ENCODE measurements around the gene SEC14L3. TPM values are rescaled to one million over a fixed set of nuclear protein-coding genes. Genes with fewer than 3 reads are reported as not detected.
"Not testable (repeated sequence)": the region's sequence is repeated elsewhere in the genome, so short reads cannot be mapped to it uniquely, and the experiment has no call there.

Gene SEC14L3
- total RNA-seq, 1 experiment from 2014 or later: not detected

DNA sequence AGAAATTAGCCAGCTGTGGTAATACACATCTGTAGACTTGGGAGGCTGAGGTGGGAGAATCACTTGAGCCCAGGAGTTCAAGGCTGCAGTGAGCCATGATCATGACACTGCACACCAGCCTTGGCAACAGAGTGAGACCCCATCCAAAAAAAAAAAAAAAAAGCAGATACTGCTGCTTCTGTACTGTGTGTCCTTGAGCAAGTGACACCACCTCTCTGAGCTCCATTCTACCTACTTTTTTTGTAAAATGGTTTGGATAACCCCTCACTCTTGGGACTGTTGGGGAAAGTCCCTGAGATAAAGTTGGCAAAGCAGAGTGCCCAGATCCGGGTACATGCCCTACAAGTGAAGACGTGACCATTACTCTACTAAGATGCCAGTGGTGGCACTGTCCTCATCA is 2.7 kb downstream of the SEC14L3 start:
- intact Hi-C loops (cut with micrococcal nuclease; ENCODE audit: unreplicated experiment) (no loop called here), in situ Hi-C loops (cut with HindIII; ENCODE audit: low pct_unique_long_range_greater_than_20kb, low sequenced_read_pairs) (no loop called here)
- no peak for DNase-seq (ENCODE audit: low read depth, low spot score)

DNA sequence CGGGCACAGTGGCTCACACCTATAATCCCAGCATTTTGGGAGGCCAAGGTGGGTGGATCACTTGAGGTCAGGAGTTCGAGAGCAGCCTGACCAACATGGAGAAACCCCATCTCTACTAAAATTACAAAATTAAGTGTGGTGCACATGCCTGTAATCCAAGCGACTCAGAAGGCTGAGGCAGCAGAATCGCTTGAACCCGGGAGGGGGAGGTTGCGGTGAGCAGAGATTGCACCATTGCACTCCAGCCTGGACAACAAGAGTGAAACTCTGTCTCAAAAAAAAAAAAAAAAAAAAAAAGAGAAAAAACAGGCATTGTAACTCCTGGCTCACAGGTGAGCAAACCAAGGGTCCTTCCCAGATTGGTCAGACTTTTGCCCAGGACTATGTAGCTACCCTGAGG is 11.3 kb downstream of the SEC14L3 start:
- CTCF ChIA-PET; BruUV-seq (replicated peaks); H3K27me3 ChIP-seq (ENCODE audit: control insufficient read depth, insufficient read depth, low read length); intact Hi-C loops (cut with micrococcal nuclease; ENCODE audit: unreplicated experiment); H3K4me1 ChIP-seq (ENCODE audit: control insufficient read depth, insufficient read depth, low read length); H3K9me3 ChIP-seq (ENCODE audit: control insufficient read depth, insufficient read depth, low read depth, low read length); in situ Hi-C loops (cut with HindIII; ENCODE audit: low pct_unique_long_range_greater_than_20kb, low sequenced_read_pairs); H3K36me3 ChIP-seq (ENCODE audit: control insufficient read depth, insufficient read depth, low read length); ATAC-seq; H3K27ac ChIP-seq (ENCODE audit: low read length); H3K4me3 ChIP-seq (ENCODE audit: low read depth in 2 of 2, low read length in 2 of 2); POLR2A ChIA-PET; DNase-seq (ENCODE audit: low read depth, low spot score): not testable (repeated sequence)

More for the DNA sequence above, 2.7 kb downstream of the SEC14L3 start:
- Histone ChIP-seq H3K27me3 (ENCODE audit: control insufficient read depth, insufficient read depth, low read length) (no peaks in the 10 kb centered on the region; the same call in 1 of the 2 replicates), H3K4me3 (ENCODE audit: low read depth in 2 of 2, low read length in 2 of 2) (no peak overlapping the region), H3K9me3 (ENCODE audit: control insufficient read depth, insufficient read depth, low read depth, low read length) (no peaks in the 10 kb centered on the region), H3K36me3 (ENCODE audit: control insufficient read depth, insufficient read depth, low read length) (no peaks in the 10 kb centered on the region), H3K27ac (ENCODE audit: low read length) (no peak overlapping the region), H3K4me1 (ENCODE audit: control insufficient read depth, insufficient read depth, low read length) (no peaks in the 10 kb centered on the region)
- TF ChIP-seq, protein P1, sequence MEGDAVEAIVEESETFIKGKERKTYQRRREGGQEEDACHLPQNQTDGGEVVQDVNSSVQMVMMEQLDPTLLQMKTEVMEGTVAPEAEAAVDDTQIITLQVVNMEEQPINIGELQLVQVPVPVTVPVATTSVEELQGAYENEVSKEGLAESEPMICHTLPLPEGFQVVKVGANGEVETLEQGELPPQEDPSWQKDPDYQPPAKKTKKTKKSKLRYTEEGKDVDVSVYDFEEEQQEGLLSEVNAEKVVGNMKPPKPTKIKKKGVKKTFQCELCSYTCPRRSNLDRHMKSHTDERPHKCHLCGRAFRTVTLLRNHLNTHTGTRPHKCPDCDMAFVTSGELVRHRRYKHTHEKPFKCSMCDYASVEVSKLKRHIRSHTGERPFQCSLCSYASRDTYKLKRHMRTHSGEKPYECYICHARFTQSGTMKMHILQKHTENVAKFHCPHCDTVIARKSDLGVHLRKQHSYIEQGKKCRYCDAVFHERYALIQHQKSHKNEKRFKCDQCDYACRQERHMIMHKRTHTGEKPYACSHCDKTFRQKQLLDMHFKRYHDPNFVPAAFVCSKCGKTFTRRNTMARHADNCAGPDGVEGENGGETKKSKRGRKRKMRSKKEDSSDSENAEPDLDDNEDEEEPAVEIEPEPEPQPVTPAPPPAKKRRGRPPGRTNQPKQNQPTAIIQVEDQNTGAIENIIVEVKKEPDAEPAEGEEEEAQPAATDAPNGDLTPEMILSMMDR (IDR thresholded peaks at IDR 0.05): no peak
- TF ChIP-seq SIN3A (IDR thresholded peaks at IDR 0.05; ENCODE audit: borderline replicate concordance, insufficient read depth, low read depth, low read length) (no peak), POLR2AphosphoS5 (IDR thresholded peaks at IDR 0.05; ENCODE audit: low read depth, low read length) (no peak), TCF7L2 (IDR thresholded peaks at IDR 0.05; ENCODE audit: low read depth, low read length) (no peak)
- TF ChIP-seq, protein P2, sequence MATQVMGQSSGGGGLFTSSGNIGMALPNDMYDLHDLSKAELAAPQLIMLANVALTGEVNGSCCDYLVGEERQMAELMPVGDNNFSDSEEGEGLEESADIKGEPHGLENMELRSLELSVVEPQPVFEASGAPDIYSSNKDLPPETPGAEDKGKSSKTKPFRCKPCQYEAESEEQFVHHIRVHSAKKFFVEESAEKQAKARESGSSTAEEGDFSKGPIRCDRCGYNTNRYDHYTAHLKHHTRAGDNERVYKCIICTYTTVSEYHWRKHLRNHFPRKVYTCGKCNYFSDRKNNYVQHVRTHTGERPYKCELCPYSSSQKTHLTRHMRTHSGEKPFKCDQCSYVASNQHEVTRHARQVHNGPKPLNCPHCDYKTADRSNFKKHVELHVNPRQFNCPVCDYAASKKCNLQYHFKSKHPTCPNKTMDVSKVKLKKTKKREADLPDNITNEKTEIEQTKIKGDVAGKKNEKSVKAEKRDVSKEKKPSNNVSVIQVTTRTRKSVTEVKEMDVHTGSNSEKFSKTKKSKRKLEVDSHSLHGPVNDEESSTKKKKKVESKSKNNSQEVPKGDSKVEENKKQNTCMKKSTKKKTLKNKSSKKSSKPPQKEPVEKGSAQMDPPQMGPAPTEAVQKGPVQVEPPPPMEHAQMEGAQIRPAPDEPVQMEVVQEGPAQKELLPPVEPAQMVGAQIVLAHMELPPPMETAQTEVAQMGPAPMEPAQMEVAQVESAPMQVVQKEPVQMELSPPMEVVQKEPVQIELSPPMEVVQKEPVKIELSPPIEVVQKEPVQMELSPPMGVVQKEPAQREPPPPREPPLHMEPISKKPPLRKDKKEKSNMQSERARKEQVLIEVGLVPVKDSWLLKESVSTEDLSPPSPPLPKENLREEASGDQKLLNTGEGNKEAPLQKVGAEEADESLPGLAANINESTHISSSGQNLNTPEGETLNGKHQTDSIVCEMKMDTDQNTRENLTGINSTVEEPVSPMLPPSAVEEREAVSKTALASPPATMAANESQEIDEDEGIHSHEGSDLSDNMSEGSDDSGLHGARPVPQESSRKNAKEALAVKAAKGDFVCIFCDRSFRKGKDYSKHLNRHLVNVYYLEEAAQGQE (IDR thresholded peaks at IDR 0.05; ENCODE audit: insufficient read depth in 1 of 2, low read depth in 2 of 2, low read length in 1 of 2): no peak
- ChIA-PET CTCF (no interaction called here), POLR2A (no interaction called here)
- no peak for ATAC-seq
- no TSS peak for BruUV-seq (replicated peaks)

DNA sequence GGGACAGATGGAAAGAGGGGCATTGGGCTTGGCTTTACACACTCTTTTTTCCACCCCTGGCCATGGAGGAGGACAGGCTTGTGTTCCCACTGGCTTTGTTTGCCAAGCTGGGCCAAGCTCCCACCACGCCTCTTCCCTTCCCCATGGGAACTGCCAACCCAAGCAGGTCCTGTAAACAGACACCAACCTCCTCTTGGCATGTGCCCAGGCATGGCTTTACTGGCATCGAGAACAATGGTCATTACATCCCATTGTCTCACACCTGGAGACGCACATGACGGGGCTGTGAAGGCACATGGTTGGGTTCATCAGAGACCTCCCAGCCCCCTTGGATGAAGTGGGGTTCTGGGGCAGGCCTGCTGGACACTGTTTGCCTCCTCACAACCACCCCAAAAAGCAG is 11.7 kb downstream of the SEC14L3 start:
- ATAC-seq (no peak), DNase-seq (ENCODE audit: low read depth, low spot score) (no peak)
- Histone ChIP-seq H3K27ac (ENCODE audit: low read length) (no peak overlapping the region), H3K36me3 (ENCODE audit: control insufficient read depth, insufficient read depth, low read length) (no peaks in the 10 kb centered on the region), H3K4me1 (ENCODE audit: control insufficient read depth, insufficient read depth, low read length) (no peaks in the 10 kb centered on the region), H3K4me3 (ENCODE audit: low read depth in 2 of 2, low read length in 2 of 2) (no peak overlapping the region), H3K27me3 (ENCODE audit: control insufficient read depth, insufficient read depth, low read length) (no peaks in the 10 kb centered on the region), H3K9me3 (ENCODE audit: control insufficient read depth, insufficient read depth, low read depth, low read length) (no peaks in the 10 kb centered on the region)
- ChIA-PET POLR2A (interaction anchor here (0.6 kb wide), 1 partner anchor 11 kb away, joined by 3 read pairs; no protein-coding TSS in a partner anchor), CTCF (no interaction called here)
- TF ChIP-seq SIN3A (IDR thresholded peaks at IDR 0.05; ENCODE audit: borderline replicate concordance, insufficient read depth, low read depth, low read length) (no peak), POLR2AphosphoS5 (IDR thresholded peaks at IDR 0.05; ENCODE audit: low read depth, low read length) (no peak), TCF7L2 (IDR thresholded peaks at IDR 0.05; ENCODE audit: low read depth, low read length) (no peak)
- TF ChIP-seq, protein P2 (IDR thresholded peaks at IDR 0.05; ENCODE audit: insufficient read depth in 1 of 2, low read depth in 2 of 2, low read length in 1 of 2): no peak
- TF ChIP-seq, protein P1 (IDR thresholded peaks at IDR 0.05): no peak
- BruUV-seq (replicated peaks): no TSS peak
- intact Hi-C loops (cut with micrococcal nuclease; ENCODE audit: unreplicated experiment): no loop called here
- in situ Hi-C loops (cut with HindIII; ENCODE audit: low pct_unique_long_range_greater_than_20kb, low sequenced_read_pairs): no loop called here
